HAP-1 (cell line): ENCODE results near the gene IQGAP2.
"Not testable (repeated sequence)": the region's sequence is repeated elsewhere in the genome, so short reads cannot be mapped to it uniquely, and the experiment has no call there.

Experiments
- DNase-seq, 2 experiments: peaks; one replicate each; pipeline ENCODE4 v3.0.0-alpha.2; 2016 to 2020; ENCODE audit warnings: low spot score in 2 of 2
- H3K27me3 ChIP-seq: fragments of 250-450 bp; sonication (Bioruptor Pico); 2 replicates; pipeline ENCODE4 v1.5.1; 2020; ENCODE audit warnings: low read depth, mild to moderate bottlenecking, moderate library complexity
- H3K36me3 ChIP-seq: fragments of 250-450 bp; sonication (Bioruptor Pico); replicated peaks from 2 replicates; pipeline ENCODE4 v1.5.1; 2020; ENCODE audit warnings: mild to moderate bottlenecking
- H3K4me1 ChIP-seq: fragments of 250-450 bp; sonication (Bioruptor Pico); 2 replicates; pipeline ENCODE4 v1.5.1; 2020; ENCODE audit warnings: mild to moderate bottlenecking
- H3K4me3 ChIP-seq: fragments of 250-450 bp; sonication (Bioruptor Pico); 2 replicates; pipeline ENCODE4 v1.5.1; 2020; ENCODE audit warnings: mild to moderate bottlenecking, moderate library complexity
- H3K9me3 ChIP-seq: fragments of 250-450 bp; sonication (Bioruptor Pico); 2 replicates; pipeline ENCODE4 v1.5.1; 2020; ENCODE audit warnings: mild to moderate bottlenecking, moderate library complexity
- in situ Hi-C: fragments of 300-500 bp; cut with MboI; formaldehyde crosslinking; loops from 3 replicates; pipeline ENCODE4 v1.14.3; 2020; ENCODE audit warnings: low sequenced_read_pairs, inconsistent platforms, mixed read lengths

Gene IQGAP2

DNA sequence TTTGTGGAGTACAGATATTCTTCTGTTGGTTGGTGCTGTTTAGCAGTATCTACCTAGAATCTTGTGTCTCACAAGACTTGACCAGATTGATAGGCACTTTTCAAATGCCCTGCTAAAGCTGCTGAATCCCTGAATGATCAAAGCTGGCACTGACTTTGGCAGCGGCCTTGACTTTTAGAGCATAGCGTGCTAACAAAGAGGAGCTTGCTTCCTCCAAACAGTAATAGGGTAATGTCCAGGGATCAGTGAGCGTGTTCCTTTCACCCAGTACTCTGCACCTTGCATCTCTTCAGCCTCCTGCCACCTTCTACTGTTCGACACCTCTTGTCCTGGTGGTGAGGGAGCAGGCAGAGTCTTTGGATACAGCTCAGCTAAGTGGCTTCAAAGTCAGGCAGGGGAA, 100.8 kb downstream of the IQGAP2 start:
- no peak overlapping the region for H3K4me3 ChIP-seq
- no peaks in the 10 kb centered on the region for H3K27me3 ChIP-seq
- H3K36me3 ChIP-seq: no peaks in the 10 kb centered on the region
- DNase-seq: no peak
- no peaks in the 10 kb centered on the region for H3K4me1 ChIP-seq
- in situ Hi-C loops: no loop called here
- no peaks in the 10 kb centered on the region for H3K9me3 ChIP-seq

DNA sequence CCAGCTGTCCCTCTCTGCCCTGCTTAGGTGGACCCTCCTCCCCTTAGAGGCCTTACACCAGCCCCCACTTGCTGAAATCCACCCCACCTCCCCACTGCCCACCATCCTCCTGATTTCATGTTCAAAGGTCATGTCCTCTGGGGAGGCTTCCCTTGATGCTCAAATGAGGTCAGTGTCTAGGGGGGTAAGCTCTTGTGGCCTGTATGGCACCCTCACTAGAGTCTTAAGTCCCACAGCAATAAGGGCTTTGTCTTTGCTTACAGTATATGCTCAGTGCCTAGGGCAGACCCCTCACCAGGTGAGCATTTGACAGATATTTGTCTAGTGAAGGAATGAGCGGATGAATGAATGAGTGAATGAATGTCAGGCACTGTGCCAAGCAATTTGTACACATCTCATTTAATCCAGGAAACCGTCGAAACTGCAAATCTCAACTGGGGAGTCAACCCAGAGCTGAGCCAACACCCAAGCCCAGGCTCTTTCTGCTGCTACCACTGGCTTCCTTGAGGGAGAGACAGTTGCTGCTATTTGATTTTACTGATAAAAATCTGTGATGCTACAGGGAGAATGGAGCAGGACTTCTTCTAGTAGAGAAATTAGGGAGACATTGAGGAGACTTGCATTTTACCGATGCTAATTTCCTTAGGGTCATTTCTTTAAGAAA, 101.9 kb downstream of the IQGAP2 start:
- no peaks in the 10 kb centered on the region for H3K4me1 ChIP-seq
- H3K27me3 ChIP-seq: no peaks in the 10 kb centered on the region
- no peaks in the 10 kb centered on the region for H3K36me3 ChIP-seq
- in situ Hi-C loops: no loop called here
- no peak overlapping the region for H3K4me3 ChIP-seq
- no peaks in the 10 kb centered on the region for H3K9me3 ChIP-seq
- DNase-seq: no peak

DNA sequence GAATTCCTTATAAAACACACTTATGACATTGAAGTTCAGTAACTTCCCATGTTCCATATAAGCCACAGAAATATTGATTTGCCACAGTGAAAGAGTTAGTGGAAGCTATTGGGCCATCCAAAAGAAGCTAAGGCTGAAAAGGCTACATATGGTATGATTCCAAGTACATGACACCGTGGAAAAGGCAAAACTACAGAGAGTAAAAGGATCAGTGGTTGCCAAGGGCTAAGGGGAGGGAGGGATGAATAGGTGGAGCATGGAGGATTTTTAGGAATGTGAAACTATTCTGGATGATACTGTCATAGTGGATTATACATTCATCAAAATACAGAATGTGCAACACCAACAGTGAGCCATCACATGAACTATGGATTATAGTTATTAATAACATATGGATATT, 110.4 kb downstream of the IQGAP2 start:
- Histone ChIP-seq H3K27me3 (no peaks in the 10 kb centered on the region), H3K4me1 (no peaks in the 10 kb centered on the region), H3K9me3 (no peaks in the 10 kb centered on the region), H3K4me3 (no peak overlapping the region), H3K36me3 (no peaks in the 10 kb centered on the region)
- no peak for DNase-seq
- in situ Hi-C loops: no loop called here

DNA sequence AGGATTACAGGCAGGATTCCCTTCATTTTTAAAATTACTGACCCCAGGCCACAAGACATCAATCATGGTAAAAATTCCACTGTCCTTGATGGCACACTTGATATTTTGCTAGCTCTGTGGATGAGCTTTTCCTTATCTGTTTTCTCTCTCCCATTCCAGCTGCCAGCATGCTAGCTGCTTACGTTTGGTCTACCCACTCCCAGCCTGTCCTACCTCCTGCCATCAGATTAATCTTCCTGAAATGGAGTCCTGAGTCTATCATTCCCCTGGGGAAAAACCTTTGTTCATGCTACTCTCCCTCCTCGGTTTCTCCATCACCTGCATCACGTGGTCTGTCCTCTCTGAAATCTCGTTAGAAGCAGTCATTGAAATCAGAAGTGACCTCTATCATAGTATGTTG, 111.2 kb downstream of the IQGAP2 start:
- H3K27me3 ChIP-seq: no peaks in the 10 kb centered on the region
- no peaks in the 10 kb centered on the region for H3K4me1 ChIP-seq
- H3K4me3 ChIP-seq: no peak overlapping the region
- no peak for DNase-seq
- no peaks in the 10 kb centered on the region for H3K9me3 ChIP-seq
- in situ Hi-C loops: no loop called here
- no peaks in the 10 kb centered on the region for H3K36me3 ChIP-seq

- in situ Hi-C loops: no loop called here
- Histone ChIP-seq H3K27me3 (no peaks in the 10 kb centered on the region), H3K4me3 (no peak overlapping the region), H3K4me1 (no peaks in the 10 kb centered on the region), H3K36me3 (no peaks in the 10 kb centered on the region), H3K9me3 (no peaks in the 10 kb centered on the region)
- no peak for DNase-seq
These were observed 111.6 kb downstream of the IQGAP2 start for GRCh38 chr5:76514713-76515112.

- H3K36me3 ChIP-seq: no peaks in the 10 kb centered on the region
- DNase-seq: no peak
- H3K4me3 ChIP-seq: no peak overlapping the region
- in situ Hi-C loops: no loop called here
- no peaks in the 10 kb centered on the region for H3K27me3 ChIP-seq
- H3K4me1 ChIP-seq: no peaks in the 10 kb centered on the region
- H3K9me3 ChIP-seq: no peaks in the 10 kb centered on the region
These were observed 114.2 kb downstream of the IQGAP2 start for GRCh38 chr5:76517334-76517733.

GRCh38 chr5:76518246-76518645, 115.2 kb downstream of the IQGAP2 start:
- H3K9me3 ChIP-seq, DNase-seq, H3K36me3 ChIP-seq, H3K4me1 ChIP-seq, H3K27me3 ChIP-seq, in situ Hi-C loops, H3K4me3 ChIP-seq: not testable (repeated sequence)

DNA sequence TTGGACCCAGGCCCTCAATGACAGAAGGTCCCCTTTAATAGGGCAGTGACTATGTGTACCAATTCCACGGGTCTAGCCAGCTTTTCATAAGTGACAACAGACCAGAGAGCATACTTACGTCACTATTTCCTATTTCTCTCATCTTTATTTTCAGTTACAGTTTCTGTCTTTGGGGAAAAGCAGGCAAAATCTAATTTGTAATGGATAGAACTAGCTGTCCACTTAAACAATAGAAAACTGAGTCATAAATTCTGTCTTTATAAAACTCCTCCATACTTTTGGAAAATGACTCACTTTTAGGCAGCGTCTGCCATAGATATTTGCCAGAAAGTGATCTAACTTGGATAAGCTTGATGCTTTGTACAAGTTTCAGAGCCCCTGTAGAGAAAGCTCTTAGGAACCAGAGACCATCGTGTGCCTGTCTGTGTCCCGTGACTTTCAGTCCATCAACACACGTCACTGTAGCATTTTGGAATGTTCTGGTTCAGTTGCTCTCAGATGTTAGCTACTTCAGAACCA, 118.2 kb downstream of the IQGAP2 start:
- no peak for DNase-seq
- in situ Hi-C loops: no loop called here

DNA sequence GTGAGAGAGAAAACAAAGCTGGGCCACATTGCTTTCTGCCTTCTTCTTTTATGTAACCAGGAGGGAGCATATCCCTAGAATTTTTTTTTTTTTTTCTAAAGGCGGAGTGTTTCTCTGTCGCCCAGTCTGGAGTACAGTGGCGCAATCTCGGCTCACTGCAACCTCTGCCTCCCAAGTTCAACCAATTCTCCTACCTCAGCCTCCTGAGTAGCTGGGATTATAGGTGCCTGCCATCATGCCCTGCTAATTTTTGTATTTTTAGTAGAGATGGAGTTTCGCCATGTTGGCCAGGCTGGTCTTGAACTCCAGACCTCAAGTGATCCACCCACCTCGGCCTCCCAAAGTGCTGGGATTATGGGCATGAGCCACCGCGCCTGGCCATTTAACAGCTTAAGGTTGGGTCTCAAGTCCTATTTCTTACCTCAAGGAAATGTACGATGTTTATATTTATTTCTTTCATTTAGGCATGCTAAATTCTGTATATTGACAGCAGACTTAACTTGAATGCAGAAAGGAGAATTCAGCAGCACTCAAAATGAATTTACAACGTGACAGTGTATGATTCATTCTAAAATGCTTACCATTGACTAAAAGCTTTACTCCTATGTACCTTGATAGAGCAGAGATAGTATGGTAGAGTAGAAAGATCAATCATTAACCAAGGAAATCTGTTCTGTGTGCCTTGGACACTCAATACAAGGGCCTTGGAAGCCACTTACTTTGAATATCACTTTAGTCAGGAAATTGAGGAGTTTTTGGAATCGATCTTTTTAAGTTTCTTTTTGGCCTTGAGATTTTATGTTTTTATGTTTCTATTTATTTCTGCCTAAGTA, 119.2 kb downstream of the IQGAP2 start:
- no peaks in the 10 kb centered on the region for H3K36me3 ChIP-seq
- no peak overlapping the region for H3K4me3 ChIP-seq
- no peaks in the 10 kb centered on the region for H3K27me3 ChIP-seq
- peaks cover 2% of the 10 kb centered on the region for H3K4me1 ChIP-seq
- DNase-seq: no peak
- in situ Hi-C loops: no loop called here
- no peaks in the 10 kb centered on the region for H3K9me3 ChIP-seq

More for the DNA sequence above, 118.2 kb downstream of the IQGAP2 start:
- Histone ChIP-seq H3K9me3 (no peaks in the 10 kb centered on the region), H3K27me3 (no peaks in the 10 kb centered on the region), H3K4me1 (no peaks in the 10 kb centered on the region), H3K36me3 (no peaks in the 10 kb centered on the region), H3K4me3 (no peak overlapping the region)

GRCh38 chr5:76524101-76524835, 121.2 kb downstream of the IQGAP2 start:
- DNase-seq: no peak
- Histone ChIP-seq H3K36me3 (no peaks in the 10 kb centered on the region), H3K27me3 (no peaks in the 10 kb centered on the region), H3K4me1 (peaks cover 14% of the 10 kb centered on the region), H3K9me3 (no peaks in the 10 kb centered on the region), H3K4me3 (no peak overlapping the region)
- in situ Hi-C loops: no loop called here

- in situ Hi-C loops: no loop called here
- Histone ChIP-seq H3K27me3 (no peaks in the 10 kb centered on the region), H3K4me1 (peaks cover 14% of the 10 kb centered on the region), H3K36me3 (no peaks in the 10 kb centered on the region), H3K9me3 (no peaks in the 10 kb centered on the region), H3K4me3 (no peak overlapping the region)
- peak; percentile 9 to 36 for DNase-seq
These were observed 121.8 kb downstream of the IQGAP2 start for GRCh38 chr5:76524868-76525267.

DNA sequence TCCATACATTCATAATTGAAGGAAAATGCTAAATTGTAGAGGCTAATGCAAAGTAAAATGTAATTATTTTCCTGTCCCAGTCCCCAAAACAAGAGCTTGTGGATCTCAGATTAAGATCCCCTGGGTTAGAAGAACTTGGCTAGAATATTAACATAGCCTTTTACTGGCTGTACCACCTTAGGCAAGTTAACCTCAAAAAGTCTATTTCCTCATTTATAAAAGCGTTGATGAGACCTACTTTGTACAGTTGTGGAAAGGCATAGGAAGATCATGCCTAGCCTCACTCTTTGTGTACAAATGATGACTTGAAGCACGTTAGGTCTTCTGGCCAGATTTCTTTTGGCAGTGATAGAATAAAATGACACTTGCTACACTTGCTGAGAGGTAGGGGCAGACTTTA, 122.9 kb downstream of the IQGAP2 start:
- peaks cover 14% of the 10 kb centered on the region for H3K4me1 ChIP-seq
- no peak for DNase-seq
- in situ Hi-C loops: no loop called here

GRCh38 chr5:76526950-76527583, 124.0 kb downstream of the IQGAP2 start:
- no peak for DNase-seq
- in situ Hi-C loops: no loop called here
- Histone ChIP-seq H3K4me1 (peaks cover 14% of the 10 kb centered on the region), H3K9me3 (no peaks in the 10 kb centered on the region), H3K36me3 (no peaks in the 10 kb centered on the region), H3K4me3 (no peak overlapping the region), H3K27me3 (no peaks in the 10 kb centered on the region)

More for the DNA sequence above, 122.9 kb downstream of the IQGAP2 start:
- H3K27me3 ChIP-seq: no peaks in the 10 kb centered on the region
- no peaks in the 10 kb centered on the region for H3K9me3 ChIP-seq
- no peak overlapping the region for H3K4me3 ChIP-seq
- no peaks in the 10 kb centered on the region for H3K36me3 ChIP-seq
